Measurements from ENCODE around the gene URAD.

Gene URAD

DNA sequence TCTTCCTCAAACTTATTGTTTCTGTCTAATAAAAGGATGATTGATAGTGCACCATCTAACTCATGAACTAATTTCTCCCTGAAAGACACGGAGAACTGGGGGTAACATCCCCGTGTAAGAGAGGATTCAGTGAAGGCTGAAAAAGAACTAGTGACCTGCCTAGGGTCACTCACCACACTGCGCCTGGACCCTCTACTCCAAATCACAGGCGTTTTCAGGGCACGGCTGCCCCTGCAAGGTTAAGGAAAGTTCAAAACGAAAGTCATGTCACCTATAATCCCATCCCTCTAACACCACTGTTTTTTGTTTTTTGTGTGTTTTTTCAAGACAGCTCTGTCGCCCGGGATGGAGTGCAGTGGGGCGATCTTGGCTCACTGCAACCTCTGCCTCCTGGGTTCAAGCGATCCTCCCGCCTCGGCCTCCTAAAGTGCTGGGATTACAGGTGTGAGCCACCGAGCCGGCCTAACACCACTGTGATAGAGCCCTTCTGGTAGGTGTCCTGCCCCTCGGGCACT lies 8.7 kb downstream of the URAD start:
- Histone ChIP-seq H2AFZ (ENCODE audit: low read length) (no peak overlapping the region), H3K9me3 (ENCODE audit: insufficient read depth, low read depth, low read length) (no peaks in the 10 kb centered on the region), H3K79me2 (ENCODE audit: insufficient read depth, low read length) (no peaks in the 10 kb centered on the region), H3K9me2 (replicated peaks; ENCODE audit: low read depth, low read length) (no peaks in the 10 kb centered on the region), H4K20me1 (ENCODE audit: insufficient read depth, low read length, poor library complexity, severe bottlenecking) (no peaks in the 10 kb centered on the region), H3F3A (ENCODE audit: low read depth) (no peaks in the 10 kb centered on the region), H3K27me3 (ENCODE audit: insufficient read depth, low read length, poor library complexity, severe bottlenecking) (no peaks in the 10 kb centered on the region), H3K36me3 (ENCODE audit: insufficient read depth, low read length) (no peaks in the 10 kb centered on the region), H3K4me2 (ENCODE audit: low read depth, low read length, poor library complexity, severe bottlenecking) (no peak overlapping the region), H3K9ac (ENCODE audit: low read depth, low read length, poor library complexity, severe bottlenecking) (no peak overlapping the region), H3K4me3 (ENCODE audit: low read length, poor library complexity, severe bottlenecking) (no peak overlapping the region), H3K4me1 (ENCODE audit: insufficient read depth, low read length, poor library complexity, severe bottlenecking) (no peaks in the 10 kb centered on the region)
- TF ChIP-seq, protein P1, sequence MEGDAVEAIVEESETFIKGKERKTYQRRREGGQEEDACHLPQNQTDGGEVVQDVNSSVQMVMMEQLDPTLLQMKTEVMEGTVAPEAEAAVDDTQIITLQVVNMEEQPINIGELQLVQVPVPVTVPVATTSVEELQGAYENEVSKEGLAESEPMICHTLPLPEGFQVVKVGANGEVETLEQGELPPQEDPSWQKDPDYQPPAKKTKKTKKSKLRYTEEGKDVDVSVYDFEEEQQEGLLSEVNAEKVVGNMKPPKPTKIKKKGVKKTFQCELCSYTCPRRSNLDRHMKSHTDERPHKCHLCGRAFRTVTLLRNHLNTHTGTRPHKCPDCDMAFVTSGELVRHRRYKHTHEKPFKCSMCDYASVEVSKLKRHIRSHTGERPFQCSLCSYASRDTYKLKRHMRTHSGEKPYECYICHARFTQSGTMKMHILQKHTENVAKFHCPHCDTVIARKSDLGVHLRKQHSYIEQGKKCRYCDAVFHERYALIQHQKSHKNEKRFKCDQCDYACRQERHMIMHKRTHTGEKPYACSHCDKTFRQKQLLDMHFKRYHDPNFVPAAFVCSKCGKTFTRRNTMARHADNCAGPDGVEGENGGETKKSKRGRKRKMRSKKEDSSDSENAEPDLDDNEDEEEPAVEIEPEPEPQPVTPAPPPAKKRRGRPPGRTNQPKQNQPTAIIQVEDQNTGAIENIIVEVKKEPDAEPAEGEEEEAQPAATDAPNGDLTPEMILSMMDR (conservative IDR thresholded peaks at IDR 0.05; ENCODE audit: low read length) = no peak
- no peak for TF ChIP-seq EZH2phosphoT487 (IDR thresholded peaks at IDR 0.05; ENCODE audit: borderline replicate concordance)

DNA sequence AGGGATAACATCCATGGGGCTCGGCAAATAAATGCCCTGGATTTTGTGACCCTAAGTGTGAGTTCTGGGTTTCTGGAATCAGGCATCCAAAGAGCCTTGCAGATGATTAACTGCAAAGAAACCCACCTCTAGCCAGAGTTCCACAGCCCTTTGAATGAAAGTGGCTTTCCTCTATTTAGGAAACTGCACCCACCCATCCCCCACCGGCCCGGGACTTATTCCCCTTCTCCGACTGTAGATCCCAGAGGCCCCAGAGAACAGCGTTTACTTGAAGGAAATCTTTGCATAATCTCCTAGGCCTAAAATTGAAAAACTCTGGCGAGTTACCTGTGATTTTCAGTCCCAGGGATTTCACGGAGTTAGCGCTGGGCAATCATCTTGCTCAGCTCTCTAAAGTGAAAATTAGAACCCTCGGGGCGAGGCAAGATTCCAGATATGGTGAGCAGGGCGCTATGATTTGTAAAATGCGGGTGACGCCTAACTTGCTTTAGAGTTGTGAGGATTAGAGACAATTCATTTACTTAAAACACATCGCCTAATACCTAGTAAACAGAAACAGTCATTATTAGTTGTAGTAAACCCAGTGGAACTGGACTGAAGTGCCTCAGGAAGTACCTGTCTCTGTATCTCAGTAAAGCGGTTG lies 9.4 kb downstream of the URAD start:
- H3K36me3 ChIP-seq (ENCODE audit: insufficient read depth, low read length) = no peaks in the 10 kb centered on the region
- no peak overlapping the region for H2AFZ ChIP-seq (ENCODE audit: low read length)
- no peaks in the 10 kb centered on the region for H4K20me1 ChIP-seq (ENCODE audit: insufficient read depth, low read length, poor library complexity, severe bottlenecking)
- H3K9ac ChIP-seq (ENCODE audit: low read depth, low read length, poor library complexity, severe bottlenecking) = no peak overlapping the region
- no peaks in the 10 kb centered on the region for H3K27me3 ChIP-seq (ENCODE audit: insufficient read depth, low read length, poor library complexity, severe bottlenecking)
- H3K4me3 ChIP-seq (ENCODE audit: low read length, poor library complexity, severe bottlenecking) = no peak overlapping the region
- no peaks in the 10 kb centered on the region for H3F3A ChIP-seq (ENCODE audit: low read depth)
- H3K4me2 ChIP-seq (ENCODE audit: low read depth, low read length, poor library complexity, severe bottlenecking) = no peak overlapping the region
- TF ChIP-seq, protein P1 (conservative IDR thresholded peaks at IDR 0.05; ENCODE audit: low read length) = no peak
- TF ChIP-seq EZH2phosphoT487 (IDR thresholded peaks at IDR 0.05; ENCODE audit: borderline replicate concordance) = no peak
- H3K9me2 ChIP-seq (replicated peaks; ENCODE audit: low read depth, low read length) = no peaks in the 10 kb centered on the region
- H3K79me2 ChIP-seq (ENCODE audit: insufficient read depth, low read length) = no peaks in the 10 kb centered on the region
- no peaks in the 10 kb centered on the region for H3K4me1 ChIP-seq (ENCODE audit: insufficient read depth, low read length, poor library complexity, severe bottlenecking)
- no peaks in the 10 kb centered on the region for H3K9me3 ChIP-seq (ENCODE audit: insufficient read depth, low read depth, low read length)

DNA sequence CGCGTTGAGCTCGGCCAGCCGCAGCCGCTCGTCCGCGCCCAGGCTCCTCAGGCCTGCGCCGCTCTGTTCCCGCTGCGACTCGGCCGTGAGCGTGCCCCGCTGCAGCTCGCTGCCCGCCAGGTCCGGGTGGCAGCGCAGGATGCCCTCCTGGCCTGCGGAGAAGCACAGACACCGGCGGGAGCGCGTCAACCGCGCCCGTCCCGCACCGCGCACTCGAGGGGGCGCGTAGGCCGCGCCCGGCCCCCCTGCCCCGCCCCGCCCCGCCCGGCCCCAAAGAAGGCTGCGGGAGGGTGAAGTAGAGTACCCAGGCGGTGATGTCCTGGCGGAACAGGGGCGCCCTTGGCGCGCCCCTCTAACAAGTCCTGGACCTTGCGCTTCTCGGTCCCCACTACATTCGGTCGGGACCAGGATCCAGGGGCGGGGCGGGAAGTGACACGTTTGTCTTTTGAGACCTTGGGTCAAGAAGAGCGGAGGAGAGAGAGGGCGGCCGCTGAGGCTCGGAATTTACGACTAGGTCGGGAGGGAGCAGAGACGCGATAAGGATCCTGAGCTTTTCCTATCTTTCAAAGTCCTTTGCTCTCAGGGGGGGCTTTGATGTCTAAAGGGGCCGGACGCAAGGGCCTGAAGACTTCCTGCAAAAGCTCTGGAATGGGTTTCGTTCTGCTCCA lies 10.1 kb downstream of the URAD start:
- Histone ChIP-seq H3K79me2 (ENCODE audit: insufficient read depth, low read length) (no peaks in the 10 kb centered on the region), H3K36me3 (ENCODE audit: insufficient read depth, low read length) (no peaks in the 10 kb centered on the region), H3K4me2 (ENCODE audit: low read depth, low read length, poor library complexity, severe bottlenecking) (no peak overlapping the region), H3K4me3 (ENCODE audit: low read length, poor library complexity, severe bottlenecking) (no peak overlapping the region), H3K9me2 (replicated peaks; ENCODE audit: low read depth, low read length) (no peaks in the 10 kb centered on the region), H3K27me3 (ENCODE audit: insufficient read depth, low read length, poor library complexity, severe bottlenecking) (no peaks in the 10 kb centered on the region), H2AFZ (ENCODE audit: low read length) (no peak overlapping the region), H3K9ac (ENCODE audit: low read depth, low read length, poor library complexity, severe bottlenecking) (no peak overlapping the region), H3K9me3 (ENCODE audit: insufficient read depth, low read depth, low read length) (no peaks in the 10 kb centered on the region), H3K4me1 (ENCODE audit: insufficient read depth, low read length, poor library complexity, severe bottlenecking) (no peaks in the 10 kb centered on the region), H4K20me1 (ENCODE audit: insufficient read depth, low read length, poor library complexity, severe bottlenecking) (no peaks in the 10 kb centered on the region), H3F3A (ENCODE audit: low read depth) (no peaks in the 10 kb centered on the region)
- no peak for TF ChIP-seq EZH2phosphoT487 (IDR thresholded peaks at IDR 0.05; ENCODE audit: borderline replicate concordance)
- TF ChIP-seq, protein P1 (conservative IDR thresholded peaks at IDR 0.05; ENCODE audit: low read length) = no peak

Data from Loucy (cell line).